KMS-11 (cell line): ENCODE results near the gene ACER3.

ENCODE experiments used
- H2AFZ ChIP-seq: fragments of 200-600 bp; sonication (generic); 2 replicates; pipeline ENCODE4 v1.6.1; 2016; ENCODE audit warnings: antibody characterized with exemption, mixed run types, low read depth
- H3K27ac ChIP-seq: fragments of 200-600 bp; sonication (generic); 2 replicates; pipeline ENCODE4 v1.6.1; 2016; ENCODE audit warnings: mild to moderate bottlenecking, mixed run types
- H3K27me3 ChIP-seq: fragments of 200-600 bp; sonication (generic); 2 replicates; pipeline ENCODE4 v1.6.1; 2017; ENCODE audit warnings: mild to moderate bottlenecking, low read depth, mixed run types, moderate library complexity; ENCODE audit not compliant: insufficient read depth
- H3K36me3 ChIP-seq: fragments of 200-600 bp; sonication (generic); 2 replicates; pipeline ENCODE4 v1.6.1; 2017; ENCODE audit warnings: mild to moderate bottlenecking, mixed run types; ENCODE audit not compliant: insufficient read depth
- H3K4me1 ChIP-seq: fragments of 200-600 bp; sonication (generic); 2 replicates; pipeline ENCODE4 v1.6.1; 2016; ENCODE audit warnings: mild to moderate bottlenecking, low read depth, mixed run types; ENCODE audit not compliant: poor library complexity, severe bottlenecking
- H3K4me2 ChIP-seq: fragments of 200-600 bp; sonication (generic); 2 replicates; pipeline ENCODE4 v1.7.0; 2016; ENCODE audit warnings: mild to moderate bottlenecking, mixed run types
- H3K4me3 ChIP-seq: fragments of 200-600 bp; sonication (generic); IDR thresholded peaks from 2 replicates; pipeline ENCODE4 v1.6.1; 2017; ENCODE audit warnings: low read depth, low read length, mixed read lengths; ENCODE audit not compliant: insufficient read depth
- H3K79me2 ChIP-seq: fragments of 200-600 bp; sonication (generic); 2 replicates; pipeline ENCODE4 v1.6.1; 2016; ENCODE audit warnings: low read depth, mixed run types; ENCODE audit not compliant: insufficient read depth
- H3K9ac ChIP-seq: fragments of 200-600 bp; sonication (generic); 2 replicates; pipeline ENCODE4 v1.6.1; 2016; ENCODE audit warnings: mild to moderate bottlenecking, mixed run types
- H4K20me1 ChIP-seq: fragments of 200-600 bp; sonication (generic); 2 replicates; pipeline ENCODE4 v1.6.1; 2016; ENCODE audit warnings: mild to moderate bottlenecking, mixed run types; ENCODE audit not compliant: insufficient read depth
- CTCF ChIP-seq: fragments of 200-600 bp; sonication (generic); conservative IDR thresholded peaks from 2 replicates; pipeline ENCODE4 v1.6.1; 2017; ENCODE audit warnings: low read depth, mild to moderate bottlenecking, antibody characterized with exemption, low read length, moderate library complexity, mixed read lengths

ACER3 gene

GRCh38 chr11:76987203-76987602, 126.5 kb downstream of the ACER3 start:
- no peak overlapping the region for H2AFZ ChIP-seq
- no peak for TF ChIP-seq CTCF
- H3K9ac ChIP-seq: no peak overlapping the region
- H4K20me1 ChIP-seq: no peaks in the 10 kb centered on the region
- H3K4me2 ChIP-seq: no peak overlapping the region
- no peak overlapping the region for H3K4me3 ChIP-seq
- H3K36me3 ChIP-seq: no peaks in the 10 kb centered on the region
- H3K4me1 ChIP-seq: no peaks in the 10 kb centered on the region
- no peaks in the 10 kb centered on the region for H3K27me3 ChIP-seq
- no peak overlapping the region for H3K27ac ChIP-seq
- H3K79me2 ChIP-seq: no peaks in the 10 kb centered on the region

- no peak for TF ChIP-seq CTCF
- Histone ChIP-seq H3K9ac (no peak overlapping the region), H2AFZ (no peak overlapping the region), H3K27ac (no peak overlapping the region), H3K36me3 (no peaks in the 10 kb centered on the region), H4K20me1 (no peaks in the 10 kb centered on the region), H3K4me1 (no peaks in the 10 kb centered on the region), H3K79me2 (no peaks in the 10 kb centered on the region), H3K27me3 (no peaks in the 10 kb centered on the region), H3K4me2 (no peak overlapping the region), H3K4me3 (no peak overlapping the region)
Observed at GRCh38 chr11:76990628-76991027, 129.9 kb downstream of the ACER3 start.

GRCh38 chr11:76995081-76995576, 134.4 kb downstream of the ACER3 start:
- Histone ChIP-seq H3K9ac (no peak overlapping the region), H3K4me3 (no peak overlapping the region), H2AFZ (no peak overlapping the region), H3K4me2 (no peak overlapping the region), H3K27ac (no peak overlapping the region), H3K79me2 (no peaks in the 10 kb centered on the region), H3K27me3 (no peaks in the 10 kb centered on the region), H4K20me1 (no peaks in the 10 kb centered on the region), H3K36me3 (no peaks in the 10 kb centered on the region), H3K4me1 (no peaks in the 10 kb centered on the region)
- no peak for TF ChIP-seq CTCF

- Histone ChIP-seq H3K79me2 (no peaks in the 10 kb centered on the region), H3K4me2 (no peak overlapping the region), H4K20me1 (no peaks in the 10 kb centered on the region; the same call in 1 of the 2 replicates), H3K27me3 (no peaks in the 10 kb centered on the region), H3K4me3 (no peak overlapping the region), H3K27ac (no peak overlapping the region), H2AFZ (no peak overlapping the region), H3K9ac (no peak overlapping the region), H3K36me3 (no peaks in the 10 kb centered on the region), H3K4me1 (no peaks in the 10 kb centered on the region)
- no peak for TF ChIP-seq CTCF
Observed at GRCh38 chr11:76997512-76997911, 136.8 kb downstream of the ACER3 start.
